VCaP (cell line): ENCODE measurements around the gene CLSTN3.
"Not testable (repeated sequence)": the region's sequence is repeated elsewhere in the genome, so short reads cannot be mapped to it uniquely, and the experiment has no call there.

ENCODE experiments used
- H3K27ac ChIP-seq: fragments of 450-650 bp; 2 replicates; pipeline ENCODE4 v1.5.1; 2017
- CTCF ChIP-seq: fragments of 450-650 bp; conservative IDR thresholded peaks from 2 replicates; pipeline ENCODE4 v1.5.1; 2017; ENCODE audit warnings: mild to moderate bottlenecking, moderate library complexity

Gene CLSTN3

GRCh38 chr12:7099290-7099996, 30.7 kb upstream of the CLSTN3 start:
- H3K27ac ChIP-seq = no peak overlapping the region
- no peak for TF ChIP-seq CTCF

GRCh38 chr12:7100239-7100638, 29.9 kb upstream of the CLSTN3 start:
- no peak overlapping the region for H3K27ac ChIP-seq
- TF ChIP-seq CTCF = no peak

GRCh38 chr12:7101047-7101693, 29.0 kb upstream of the CLSTN3 start:
- no peak for TF ChIP-seq CTCF

GRCh38 chr12:7101694-7102131, 28.5 kb upstream of the CLSTN3 start:
- no peak for TF ChIP-seq CTCF
- no peak overlapping the region for H3K27ac ChIP-seq

More at GRCh38 chr12:7101047-7101693, 29.0 kb upstream of the CLSTN3 start:
- no peak overlapping the region for H3K27ac ChIP-seq

- no peak overlapping the region for H3K27ac ChIP-seq
Measured at GRCh38 chr12:7102582-7102981, 27.6 kb upstream of the CLSTN3 start.

GRCh38 chr12:7103837-7104584, 26.2 kb upstream of the CLSTN3 start:
- TF ChIP-seq CTCF = no peak
- no peak overlapping the region for H3K27ac ChIP-seq

More at GRCh38 chr12:7102582-7102981, 27.6 kb upstream of the CLSTN3 start:
- TF ChIP-seq CTCF = no peak

- H3K27ac ChIP-seq = no peak overlapping the region
- no peak for TF ChIP-seq CTCF
Measured at GRCh38 chr12:7106082-7106481, 24.1 kb upstream of the CLSTN3 start.

GRCh38 chr12:7107181-7107580, 23.0 kb upstream of the CLSTN3 start:
- H3K27ac ChIP-seq = not testable (repeated sequence)
